ENCODE data around the gene BGLAP.
"Not testable (repeated sequence)": the region's sequence is repeated elsewhere in the genome, so short reads cannot be mapped to it uniquely, and the experiment has no call there.

The BGLAP gene

DNA sequence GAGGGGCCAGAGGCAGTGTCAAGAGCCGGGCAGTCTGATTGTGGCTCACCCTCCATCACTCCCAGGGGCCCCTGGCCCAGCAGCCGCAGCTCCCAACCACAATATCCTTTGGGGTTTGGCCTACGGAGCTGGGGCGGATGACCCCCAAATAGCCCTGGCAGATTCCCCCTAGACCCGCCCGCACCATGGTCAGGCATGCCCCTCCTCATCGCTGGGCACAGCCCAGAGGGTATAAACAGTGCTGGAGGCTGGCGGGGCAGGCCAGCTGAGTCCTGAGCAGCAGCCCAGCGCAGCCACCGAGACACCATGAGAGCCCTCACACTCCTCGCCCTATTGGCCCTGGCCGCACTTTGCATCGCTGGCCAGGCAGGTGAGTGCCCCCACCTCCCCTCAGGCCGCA is at the start of gene BGLAP:
BGLAP (plus strand) TSS at position 259 of the 400 bp plus-strand sequence; CDS start at position 307, 48 bp downstream.
- DNase-seq (ENCODE audit: low read depth in 2 of 2): no peak

DNA sequence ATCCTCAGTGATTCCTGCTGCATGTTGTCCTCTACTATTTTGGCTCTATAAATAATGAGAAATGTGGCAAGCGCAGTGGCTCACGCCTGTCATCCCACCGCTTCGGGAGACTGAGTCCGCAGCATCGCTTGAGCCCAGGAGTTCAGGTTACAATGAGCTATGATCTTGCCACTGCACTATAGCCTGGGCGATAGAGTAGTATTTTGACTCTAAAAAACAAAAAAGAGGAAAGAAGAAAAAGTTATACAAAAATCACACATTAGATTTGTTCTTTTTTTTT is 48.8 kb upstream of the BGLAP start:
- DNase-seq (ENCODE audit: low read depth in 2 of 2): no peak

DNA sequence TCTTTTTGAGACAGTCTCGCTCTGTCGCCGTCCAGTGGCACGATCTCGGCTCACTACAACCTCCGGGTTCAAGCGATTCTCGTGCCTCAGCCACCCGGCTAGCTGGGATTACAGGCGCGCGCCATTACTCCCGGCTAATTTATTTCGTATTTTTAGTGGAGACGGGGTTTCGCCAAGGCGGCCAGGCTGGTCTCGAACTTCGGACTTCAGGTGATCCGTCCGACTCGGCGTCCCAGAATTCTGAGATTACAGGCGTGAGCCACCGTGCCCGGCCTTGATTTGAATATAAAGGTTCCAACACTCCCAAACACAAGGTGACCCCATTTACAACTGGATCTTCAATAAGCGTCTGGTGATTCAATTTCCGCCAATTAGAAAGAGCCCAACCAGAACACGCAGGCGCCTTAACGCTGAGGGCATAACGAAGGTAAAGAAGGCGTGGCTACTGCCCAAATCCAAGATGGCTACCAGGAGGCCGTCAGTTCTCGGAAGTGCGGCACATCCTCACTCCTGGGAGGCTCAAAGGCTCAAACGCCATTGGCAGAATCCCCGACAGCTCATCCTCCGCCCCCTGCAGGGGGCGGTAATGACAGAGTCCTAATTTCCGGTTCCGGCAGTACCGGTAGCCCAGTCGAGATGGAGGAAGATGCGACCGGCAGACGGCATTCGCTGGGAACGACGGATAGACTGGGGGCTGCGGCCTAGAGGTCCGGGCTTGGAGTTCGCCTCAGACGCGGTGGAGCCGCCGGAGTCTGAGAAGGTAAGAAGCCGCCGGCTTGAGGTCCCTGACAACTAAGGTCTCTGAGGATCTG is 48.3 kb upstream of the BGLAP start, which contains the start of gene SLC25A44:
SLC25A44 (plus strand) TSS at position 617 of the 812 bp plus-strand sequence. CDS start 5,744 bp downstream, outside the sequence.
- DNase-seq (ENCODE audit: low read depth in 2 of 2): peak; percentile 88 to 94

DNA sequence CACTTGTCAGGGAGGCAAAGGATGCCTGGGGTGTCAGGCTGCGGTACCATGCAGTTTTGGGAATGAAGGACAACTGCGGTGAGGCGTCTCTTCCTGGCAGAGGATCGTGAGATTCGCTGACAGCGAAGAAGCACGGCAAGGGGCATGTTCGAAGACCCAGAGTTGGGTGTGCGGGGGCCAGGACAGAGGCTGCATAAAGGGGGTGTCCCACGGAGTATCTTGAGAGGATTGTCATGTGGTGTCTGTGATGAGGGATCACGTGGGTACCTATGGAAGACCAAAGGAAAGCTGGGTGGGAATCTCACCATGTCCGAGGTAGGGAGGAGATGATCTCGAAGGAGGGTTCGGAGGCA is 47.7 kb upstream of the BGLAP start:
- no peak for DNase-seq (ENCODE audit: low read depth in 2 of 2)

DNA sequence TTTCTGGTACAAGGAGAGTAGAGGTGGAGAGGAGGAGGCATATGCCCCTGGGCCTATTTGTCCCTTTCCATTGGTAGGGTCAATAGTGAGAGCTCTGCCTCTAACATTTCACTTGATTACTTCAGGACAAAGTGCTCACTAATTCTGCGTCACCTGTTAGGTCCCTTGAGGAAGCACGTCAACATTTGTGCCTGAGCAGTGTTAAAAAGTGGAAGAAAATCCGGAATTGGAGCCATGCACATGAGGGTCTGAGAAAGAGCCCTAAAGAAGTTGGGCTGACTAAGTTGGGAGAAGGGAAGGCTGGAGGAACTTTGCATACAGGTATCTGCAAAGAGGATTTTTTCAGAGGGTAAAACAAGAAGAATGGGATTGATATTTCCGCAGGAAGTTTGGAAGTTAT is 46.1 kb upstream of the BGLAP start:
- DNase-seq (ENCODE audit: low read depth in 2 of 2): no peak

DNA sequence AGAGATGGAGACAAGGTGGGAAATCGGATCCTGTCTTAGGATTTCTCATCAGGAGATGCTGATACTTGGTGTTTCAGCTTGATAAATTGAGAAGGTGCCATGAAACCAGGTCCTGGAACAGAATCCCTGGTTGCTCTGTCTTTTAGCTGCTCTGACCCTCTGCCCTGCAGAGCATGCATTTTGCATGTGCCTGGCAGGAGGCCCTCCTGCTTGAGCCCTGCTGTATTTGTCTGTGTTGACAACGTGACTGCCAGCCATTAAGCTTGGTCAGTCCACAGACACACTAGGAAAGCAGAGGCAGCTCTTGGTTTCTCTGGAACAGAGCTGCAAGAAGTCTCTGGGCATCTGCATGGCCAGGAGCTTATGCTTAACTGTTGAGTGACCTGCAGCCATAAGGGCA is 45.5 kb upstream of the BGLAP start:
- no peak for DNase-seq (ENCODE audit: low read depth in 2 of 2)

DNA sequence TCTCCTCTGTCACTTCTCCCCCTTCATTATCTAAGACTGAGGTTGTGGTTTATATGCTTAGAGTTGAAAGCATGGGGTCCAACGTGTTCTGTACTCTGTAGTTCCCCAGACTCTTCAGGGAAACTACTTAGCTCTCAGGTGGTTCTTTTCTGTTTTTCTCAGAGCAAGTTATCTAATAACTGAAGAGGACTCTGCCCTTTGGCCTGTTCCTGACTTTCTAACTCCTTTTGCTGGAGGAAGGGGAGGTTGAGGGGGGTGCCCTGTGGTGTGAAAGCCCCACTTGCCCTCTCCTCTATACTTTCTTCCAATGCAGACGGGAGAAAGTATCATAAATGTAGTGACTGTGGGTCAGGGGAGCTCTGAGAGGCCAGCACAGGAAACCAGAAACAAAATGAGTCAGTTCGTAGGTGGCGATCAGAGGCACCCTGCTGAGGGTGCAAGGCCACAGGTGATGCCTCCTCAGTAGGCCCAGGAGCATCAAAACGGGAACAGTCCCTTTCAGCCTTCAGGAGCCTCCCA is 43.1 kb upstream of the BGLAP start:
- no peak for DNase-seq (ENCODE audit: low read depth in 2 of 2)

DNA sequence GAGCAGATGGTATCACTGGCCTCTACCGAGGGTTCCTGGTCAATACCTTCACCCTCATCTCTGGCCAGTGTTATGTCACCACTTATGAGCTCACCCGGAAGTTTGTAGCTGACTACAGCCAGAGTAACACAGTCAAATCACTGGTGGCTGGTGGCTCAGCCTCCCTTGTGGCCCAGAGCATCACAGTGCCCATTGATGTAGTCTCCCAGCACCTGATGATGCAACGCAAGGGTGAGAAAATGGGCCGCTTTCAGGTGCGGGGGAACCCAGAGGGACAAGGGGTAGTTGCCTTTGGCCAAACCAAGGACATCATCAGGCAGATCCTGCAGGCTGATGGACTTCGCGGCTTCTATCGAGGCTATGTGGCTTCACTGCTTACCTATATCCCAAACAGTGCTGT is 41.9 kb upstream of the BGLAP start:
- DNase-seq (ENCODE audit: low read depth in 2 of 2): no peak

DNA sequence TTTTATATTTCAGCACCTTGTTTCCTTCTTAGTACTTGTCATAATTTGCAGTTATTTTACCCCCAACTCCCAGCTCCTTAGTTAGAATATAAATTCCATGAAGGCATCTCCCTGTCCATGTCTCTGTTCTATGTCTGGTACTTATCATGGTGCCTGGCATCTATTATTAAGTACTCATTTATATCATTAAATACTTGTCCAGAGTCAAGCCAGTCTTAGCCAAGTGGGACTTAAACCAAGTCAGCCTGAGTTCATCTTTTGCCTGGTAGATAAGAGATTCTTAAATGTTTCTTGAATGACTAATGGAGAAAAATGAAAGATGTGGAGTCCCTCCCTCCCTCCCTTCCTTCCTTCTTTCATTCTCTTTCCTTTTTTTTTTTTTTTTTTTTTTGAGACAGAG is 38.7 kb upstream of the BGLAP start:
- DNase-seq (ENCODE audit: low read depth in 2 of 2): no peak

DNA sequence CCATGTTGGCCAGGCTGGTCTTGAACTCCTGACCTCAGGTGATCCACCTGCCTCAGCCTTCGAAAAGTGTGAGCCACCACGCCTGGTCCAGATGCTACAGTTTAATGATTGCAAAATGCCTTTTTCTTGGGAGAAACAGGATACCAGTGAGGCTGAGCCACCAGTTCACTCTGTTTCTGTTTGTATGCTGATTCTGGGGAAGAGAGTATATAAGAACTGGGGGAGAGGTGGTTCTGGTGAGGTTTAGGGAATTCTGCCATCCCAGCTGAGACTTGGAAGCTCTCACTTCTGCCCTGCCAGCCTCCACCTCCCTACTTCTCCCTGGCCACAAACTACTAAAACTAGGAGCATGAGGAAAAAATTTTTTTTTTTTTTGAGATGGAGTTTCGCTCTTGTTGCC is 37.3 kb upstream of the BGLAP start:
- no peak for DNase-seq (ENCODE audit: low read depth in 2 of 2)

DNA sequence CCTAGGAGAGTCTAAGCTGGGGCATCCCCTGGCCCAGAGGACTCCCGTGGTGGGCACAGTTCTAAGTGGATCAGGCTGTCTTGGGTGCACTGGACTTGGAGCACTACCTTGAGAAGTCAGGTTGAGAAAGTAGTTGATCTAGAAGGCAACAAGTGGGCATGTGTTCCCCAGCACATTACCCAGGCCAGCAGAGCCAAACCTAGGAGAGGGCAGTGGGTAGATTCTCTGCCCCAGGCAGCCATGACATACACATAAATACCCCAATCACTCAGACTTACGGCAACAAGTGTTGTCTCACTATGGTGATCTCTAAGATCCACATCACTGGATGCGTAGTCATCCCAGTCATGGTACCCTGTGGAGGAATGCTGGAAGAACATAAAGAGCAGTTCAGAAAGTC is 30.7 kb upstream of the BGLAP start:
- no peak for DNase-seq (ENCODE audit: low read depth in 2 of 2)

DNA sequence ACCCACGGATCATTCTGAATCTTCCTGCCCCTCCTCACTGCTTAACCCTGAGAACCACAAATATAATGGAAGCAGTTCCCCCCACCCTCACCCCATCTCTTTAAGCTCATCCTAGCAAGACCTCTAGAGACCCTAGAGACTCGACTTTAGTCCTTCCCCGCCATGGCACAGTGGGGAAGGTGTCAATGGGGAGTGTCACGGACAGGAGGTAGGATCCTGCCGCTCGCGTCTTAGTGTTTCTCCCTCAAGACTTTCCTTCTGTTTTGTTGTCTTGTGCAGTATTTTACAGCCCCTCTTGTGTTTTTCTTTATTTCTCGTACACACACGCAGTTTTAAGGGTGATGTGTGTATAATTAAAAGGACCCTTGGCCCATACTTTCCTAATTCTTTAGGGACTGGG is 29.9 kb upstream of the BGLAP start:
- no peak for DNase-seq (ENCODE audit: low read depth in 2 of 2)

DNA sequence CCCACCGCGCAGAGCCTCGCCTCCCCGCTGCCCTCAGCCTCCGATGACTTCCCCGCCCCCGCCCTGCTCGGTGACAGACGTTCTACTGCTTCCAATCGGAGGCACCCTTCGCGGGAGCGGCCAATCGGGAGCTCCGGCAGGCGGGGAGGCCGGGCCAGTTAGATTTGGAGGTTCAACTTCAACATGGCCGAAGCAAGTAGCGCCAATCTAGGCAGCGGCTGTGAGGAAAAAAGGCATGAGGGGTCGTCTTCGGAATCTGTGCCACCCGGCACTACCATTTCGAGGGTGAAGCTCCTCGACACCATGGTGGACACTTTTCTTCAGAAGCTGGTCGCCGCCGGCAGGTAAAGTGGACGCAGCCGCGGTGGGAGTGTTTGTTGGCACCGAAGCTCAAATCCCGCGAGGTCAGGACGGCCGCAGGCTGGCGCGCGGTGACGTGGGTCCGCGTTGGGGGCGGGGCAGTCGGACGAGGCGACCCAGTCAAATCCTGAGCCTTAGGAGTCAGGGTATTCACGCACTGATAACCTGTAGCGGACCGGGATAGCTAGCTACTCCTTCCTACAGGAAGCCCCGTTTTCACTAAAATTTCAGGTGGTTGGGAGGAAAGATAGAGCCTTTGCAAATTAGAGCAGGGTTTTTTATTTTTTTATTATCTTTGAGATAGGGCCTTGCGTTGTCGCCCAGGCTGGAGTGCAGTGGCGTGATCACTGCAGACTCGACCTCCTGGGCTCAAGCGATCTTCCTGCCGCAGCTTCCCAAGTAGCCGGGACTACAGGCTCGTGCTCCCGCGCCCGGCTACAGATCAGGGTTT is 28.9 kb upstream of the BGLAP start, which contains the start of gene PMF1:
PMF1 (plus strand) TSS at position 175 of the 811 bp plus-strand sequence; CDS start at position 184, 9 bp downstream.
- peak; percentile 83 to 91 for DNase-seq (ENCODE audit: low read depth in 2 of 2)

DNA sequence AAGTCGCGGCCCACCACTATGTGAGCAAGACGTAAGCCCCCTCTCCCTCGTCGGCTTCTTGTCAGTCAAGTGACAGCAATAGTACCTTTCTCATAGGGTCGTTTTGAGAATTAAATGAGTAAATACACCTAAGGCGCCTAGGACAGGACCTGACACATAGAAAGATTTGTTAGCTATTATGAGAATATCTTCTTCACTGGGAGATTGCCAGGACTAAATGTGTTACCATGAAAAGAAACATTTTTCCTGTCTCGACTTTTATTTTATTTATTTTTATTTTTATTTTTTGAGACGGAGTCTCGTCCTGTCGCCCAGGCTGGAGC is 28.4 kb upstream of the BGLAP start:
- DNase-seq (ENCODE audit: low read depth in 2 of 2): no peak

DNA sequence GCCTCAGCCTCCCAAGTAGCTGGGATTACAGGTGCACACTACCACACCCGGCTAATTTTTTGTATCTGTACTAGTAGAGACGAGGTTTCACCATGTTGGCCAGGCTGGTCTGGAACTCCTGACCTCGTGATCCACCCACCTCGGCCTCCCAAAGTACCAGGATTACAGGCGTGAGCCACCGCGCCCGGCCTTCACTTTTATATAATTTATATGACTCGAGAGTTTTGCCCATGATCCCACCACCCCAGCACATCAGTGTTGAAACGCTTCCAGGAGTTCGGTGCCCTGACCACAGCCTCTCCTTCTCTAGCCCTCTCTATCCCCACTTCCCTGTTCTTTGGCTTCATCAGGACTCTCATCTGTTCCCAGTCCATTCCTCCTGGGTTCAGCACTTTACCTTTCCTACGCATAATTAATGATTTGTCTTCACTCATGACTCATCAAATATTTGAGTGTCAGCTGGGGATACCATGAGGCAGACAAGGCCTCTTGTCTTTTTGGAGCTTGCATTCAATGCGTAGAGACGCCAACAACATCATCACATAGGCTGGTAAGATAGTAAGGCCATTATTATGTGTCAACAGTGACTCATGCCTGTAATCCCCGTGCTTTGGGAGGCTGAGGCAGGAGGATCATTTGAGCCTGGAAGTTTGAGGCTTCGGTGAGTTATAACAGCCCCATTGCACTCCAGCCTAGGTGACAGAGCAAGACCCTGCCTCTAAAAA is 27.8 kb upstream of the BGLAP start:
- no peak for DNase-seq (ENCODE audit: low read depth in 2 of 2)

DNA sequence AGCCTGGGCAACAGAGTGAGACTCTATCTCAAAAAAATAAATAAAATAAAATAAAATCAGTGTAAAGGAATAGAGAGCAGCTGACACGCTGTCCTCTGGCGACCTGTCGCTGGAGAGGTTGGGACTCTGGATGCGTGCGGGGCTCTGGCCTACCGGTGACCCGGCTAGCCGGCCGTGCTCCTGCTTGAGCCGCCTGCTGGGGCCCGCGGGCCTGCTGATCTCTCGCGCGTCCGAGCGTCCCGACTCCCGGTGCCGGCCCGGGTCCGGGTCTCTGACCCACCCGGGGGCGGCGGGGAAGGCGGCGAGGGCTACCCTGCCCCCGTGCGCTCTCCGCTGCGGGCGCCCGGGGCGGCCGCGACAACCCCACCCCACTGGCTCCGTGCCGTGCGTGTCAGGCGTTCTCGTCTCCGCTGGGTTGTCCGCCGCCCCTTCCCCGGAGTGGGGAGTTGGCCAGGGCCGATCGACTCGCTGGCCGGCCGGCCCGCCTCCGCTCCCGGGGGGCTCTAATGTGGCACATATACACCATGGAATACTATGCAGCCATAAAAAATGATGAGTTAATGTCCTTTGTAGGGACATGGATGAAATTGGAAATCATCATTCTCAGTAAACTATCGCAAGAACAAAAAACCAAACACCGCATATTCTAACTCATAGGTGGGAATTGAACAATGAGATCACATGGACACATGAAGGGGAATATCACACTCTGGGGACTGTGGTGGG is 25.5 kb upstream of the BGLAP start:
- DNase-seq (ENCODE audit: low read depth in 2 of 2): not testable (repeated sequence)

DNA sequence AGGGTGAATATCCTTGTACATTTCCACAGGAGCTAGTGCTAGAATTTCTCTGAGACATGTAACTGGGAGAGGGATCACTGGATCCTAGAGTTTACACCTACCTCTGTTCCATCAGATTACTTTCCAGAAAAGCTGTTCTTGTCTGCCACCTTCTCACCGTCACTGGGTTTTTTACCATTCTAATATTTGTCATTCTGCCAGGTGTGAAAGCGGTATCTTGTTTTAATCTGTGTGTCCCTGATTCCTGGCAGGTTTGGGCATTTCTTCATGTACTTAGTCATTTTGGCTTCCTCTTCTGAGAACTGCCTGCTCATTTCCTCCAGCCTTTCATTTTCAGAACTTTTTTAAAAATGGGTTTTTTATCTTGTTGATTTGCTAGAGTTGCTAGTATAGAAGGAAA is 24.1 kb upstream of the BGLAP start:
- DNase-seq (ENCODE audit: low read depth in 2 of 2): no peak

DNA sequence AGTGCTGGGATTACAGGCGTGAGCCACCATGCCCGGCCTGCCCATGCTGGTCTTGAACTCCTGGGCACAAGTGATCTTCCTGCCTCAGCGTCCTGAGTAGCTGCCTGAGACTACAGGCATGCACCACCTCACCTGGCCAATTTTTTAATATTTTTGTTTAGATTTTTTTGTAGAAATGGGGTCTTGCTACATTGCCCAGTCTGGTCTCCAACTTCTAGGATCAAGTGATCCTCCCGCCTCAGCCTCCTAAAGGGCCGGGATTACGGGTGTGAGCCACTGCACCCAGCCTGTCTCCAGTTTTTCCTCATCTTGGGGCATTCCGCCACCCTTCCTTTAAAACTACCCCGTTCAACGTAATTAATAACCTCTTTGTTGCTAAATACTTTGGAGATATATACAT is 21.8 kb upstream of the BGLAP start:
- DNase-seq (ENCODE audit: low read depth in 2 of 2): no peak

DNA sequence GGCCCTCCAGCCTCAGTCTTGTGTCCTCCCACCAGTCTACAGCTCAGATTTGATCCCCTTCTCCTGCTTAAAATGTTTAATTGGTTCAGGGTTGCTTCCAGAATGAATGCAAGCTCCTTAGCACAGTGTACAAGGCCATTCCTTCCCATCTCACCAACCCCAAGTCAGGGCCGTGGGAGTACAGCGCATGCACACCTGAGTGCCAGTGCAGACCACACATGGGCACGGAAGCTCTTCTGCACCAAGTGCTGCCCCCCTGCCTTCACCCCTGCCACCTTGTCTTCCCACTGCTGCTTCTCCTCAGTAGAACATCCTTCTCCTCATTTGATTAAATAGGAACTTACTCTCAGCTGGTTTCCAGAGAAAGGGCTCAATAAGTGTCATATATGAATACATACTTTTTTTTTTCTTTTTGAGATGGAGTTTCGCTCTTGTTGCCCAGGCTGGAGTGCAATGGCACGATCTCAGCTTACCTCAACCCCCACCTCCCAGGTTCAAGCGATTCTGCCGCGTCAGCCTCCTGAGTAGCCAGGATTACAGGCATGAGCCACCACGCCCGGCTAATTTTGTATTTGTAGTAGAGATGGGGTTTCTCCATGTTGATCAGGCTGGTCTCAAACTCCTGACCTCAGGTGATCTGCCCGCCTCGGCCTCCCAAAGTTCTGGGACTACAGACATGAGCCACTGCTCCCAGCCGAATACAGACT is 19.8 kb upstream of the BGLAP start:
- DNase-seq (ENCODE audit: low read depth in 2 of 2): no peak

DNA sequence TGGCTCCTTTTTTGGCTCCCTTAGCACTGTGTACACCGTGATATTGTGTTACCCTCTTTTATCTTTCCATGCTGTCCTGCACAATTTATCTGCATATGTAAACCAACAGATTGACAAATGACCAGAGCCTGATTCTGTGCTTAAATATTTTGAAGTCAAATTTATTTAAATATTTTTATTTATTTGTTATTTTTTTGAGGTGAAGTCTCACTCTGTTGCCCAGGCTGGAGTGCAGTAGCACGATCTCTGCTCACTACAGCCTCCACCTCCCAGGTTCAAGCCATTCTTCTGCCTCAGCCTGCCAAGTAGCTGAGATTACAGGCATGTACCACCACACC is 16.3 kb upstream of the BGLAP start:
- no peak for DNase-seq (ENCODE audit: low read depth in 2 of 2)

DNA sequence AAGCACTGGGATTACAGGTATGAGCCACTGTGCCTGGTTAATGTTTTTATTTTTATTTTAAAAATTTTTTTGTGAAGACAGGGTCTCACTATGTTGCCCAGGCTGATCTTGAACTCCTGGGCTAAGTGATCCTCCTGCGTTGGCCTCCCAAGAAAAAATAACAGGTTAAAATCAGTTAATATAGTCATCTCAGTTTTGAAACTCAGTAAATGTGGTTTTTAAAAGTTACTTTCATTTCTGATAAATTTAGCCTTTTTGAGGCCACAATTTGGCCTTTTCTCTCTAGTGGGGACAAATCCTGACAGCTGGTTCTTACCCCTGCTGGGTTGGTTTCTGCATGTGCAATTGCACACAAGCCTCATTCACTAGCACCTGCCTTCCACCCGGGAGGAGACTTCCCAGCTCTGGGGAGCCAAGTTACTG is 15.9 kb upstream of the BGLAP start:
- DNase-seq (ENCODE audit: low read depth in 2 of 2): no peak

Data from stimulated activated CD8-positive, alpha-beta memory T cell treated with anti-CD3 and anti-CD28 coated beads, Interleukin-7, amount 100 ng/mL, for 1 hour (primary cell).